Measurements from ENCODE around the gene KLHL18. TPM values are rescaled to one million over a fixed set of nuclear protein-coding genes. Genes with fewer than 3 reads are reported as not detected.

KLHL18 gene
- total and polyA plus RNA-seq, 3 donors from 2014 or later: 17.6 to 26.2 (median 24.7) TPM

DNA sequence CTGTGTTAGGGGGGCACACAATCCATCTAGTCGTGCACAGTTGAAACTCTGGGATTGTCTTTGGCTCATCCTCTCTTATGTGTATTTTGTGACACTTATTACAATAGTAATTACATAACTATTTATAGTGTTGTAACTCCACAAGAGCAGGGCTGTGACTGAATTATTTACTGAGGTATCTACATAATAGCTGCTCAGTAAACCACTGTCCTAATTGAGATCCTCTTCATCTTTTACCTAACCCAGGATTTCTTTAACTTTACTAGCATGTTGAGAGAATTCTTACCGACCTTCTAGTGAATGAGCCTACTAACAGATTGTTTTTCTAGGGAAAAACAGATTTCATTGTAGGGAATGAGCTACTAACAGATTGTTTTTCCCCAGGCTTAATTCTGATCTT lies 11.1 kb downstream of the KLHL18 start:
- Histone ChIP-seq H3K4me1 (peaks cover 12% of the 10 kb centered on the region), H3K4me3 (no peak overlapping the region), H3K27me3 (no peaks in the 10 kb centered on the region), H3K27ac (no peak overlapping the region), H3K36me3 (ENCODE audit: low read depth, missing control alignments) (no peaks in the 10 kb centered on the region), H3K9me3 (no peaks in the 10 kb centered on the region)
- TF ChIP-seq POLR2A (IDR thresholded peaks at IDR 0.05) (no peak), CTCF (IDR thresholded peaks at IDR 0.05) (no peak)
- intact Hi-C loops (cut with DNase I; ENCODE audit: low total_unique reads): no loop called here
- WGBS, 2 donors: 85 to 90% methylated on average over 2 of the region's 2 CpGs
- no peak for DNase-seq

DNA sequence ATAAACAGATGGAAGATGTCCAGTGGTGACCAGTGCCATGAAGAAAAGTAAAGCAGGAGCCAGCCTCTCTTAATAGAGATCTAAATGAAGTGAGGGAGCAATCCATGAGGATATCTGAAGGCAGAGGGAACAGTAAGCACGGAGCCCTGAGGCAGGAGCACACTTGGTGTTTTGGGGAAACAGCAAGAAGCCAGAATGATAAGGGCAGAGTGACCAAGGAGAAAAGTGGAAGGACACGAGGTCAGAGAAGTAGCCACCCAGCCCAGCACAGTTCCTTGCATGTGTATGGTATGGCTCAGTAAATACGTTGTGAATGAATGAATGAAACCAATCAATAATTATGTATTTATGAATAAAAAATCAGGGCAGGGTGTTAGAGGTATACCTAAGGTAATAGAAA lies 11.6 kb downstream of the KLHL18 start:
- Histone ChIP-seq H3K27ac (no peak overlapping the region), H3K27me3 (no peaks in the 10 kb centered on the region), H3K4me1 (peaks cover 10% of the 10 kb centered on the region), H3K36me3 (ENCODE audit: low read depth, missing control alignments) (no peaks in the 10 kb centered on the region), H3K4me3 (no peak overlapping the region), H3K9me3 (no peaks in the 10 kb centered on the region)
- no peak for DNase-seq
- WGBS, 2 donors: 86% methylated on average over 3 of the region's 3 CpGs
- intact Hi-C loops (cut with DNase I; ENCODE audit: low total_unique reads): no loop called here
- no peak for TF ChIP-seq CTCF (IDR thresholded peaks at IDR 0.05)
- no peak for TF ChIP-seq POLR2A (IDR thresholded peaks at IDR 0.05)

DNA sequence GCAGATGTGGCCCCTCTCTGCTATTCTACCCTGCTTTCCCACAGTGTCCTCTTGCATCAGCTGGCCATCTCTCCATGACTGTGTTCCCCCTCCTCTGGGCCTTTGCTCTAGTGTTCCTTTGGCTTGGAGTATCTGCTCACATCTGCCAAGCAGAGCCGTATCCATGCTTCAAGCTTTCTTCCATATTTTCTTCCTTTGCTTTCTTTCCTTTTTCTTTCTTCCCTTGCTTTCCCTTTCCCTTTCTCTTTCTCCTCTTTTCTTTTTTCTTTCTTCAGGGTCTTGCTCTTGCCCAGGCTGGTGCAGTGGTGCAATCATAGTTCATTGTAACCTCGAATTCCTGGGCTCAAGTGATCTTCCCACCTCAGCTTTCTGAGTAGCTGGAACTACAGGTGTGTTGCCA lies 12.6 kb downstream of the KLHL18 start:
- DNase-seq: no peak
- intact Hi-C loops (cut with DNase I; ENCODE audit: low total_unique reads): no loop called here
- H3K4me3 ChIP-seq: no peak overlapping the region
- H3K36me3 ChIP-seq (ENCODE audit: low read depth, missing control alignments): no peaks in the 10 kb centered on the region
- H3K9me3 ChIP-seq: no peaks in the 10 kb centered on the region
- H3K27me3 ChIP-seq: no peaks in the 10 kb centered on the region
- WGBS, 2 donors: 84 to 86% methylated on average over 2 of the region's 2 CpGs
- peaks cover 5% of the 10 kb centered on the region for H3K4me1 ChIP-seq
- no peak overlapping the region for H3K27ac ChIP-seq
- TF ChIP-seq POLR2A (IDR thresholded peaks at IDR 0.05): no peak
- TF ChIP-seq CTCF (IDR thresholded peaks at IDR 0.05): no peak

DNA sequence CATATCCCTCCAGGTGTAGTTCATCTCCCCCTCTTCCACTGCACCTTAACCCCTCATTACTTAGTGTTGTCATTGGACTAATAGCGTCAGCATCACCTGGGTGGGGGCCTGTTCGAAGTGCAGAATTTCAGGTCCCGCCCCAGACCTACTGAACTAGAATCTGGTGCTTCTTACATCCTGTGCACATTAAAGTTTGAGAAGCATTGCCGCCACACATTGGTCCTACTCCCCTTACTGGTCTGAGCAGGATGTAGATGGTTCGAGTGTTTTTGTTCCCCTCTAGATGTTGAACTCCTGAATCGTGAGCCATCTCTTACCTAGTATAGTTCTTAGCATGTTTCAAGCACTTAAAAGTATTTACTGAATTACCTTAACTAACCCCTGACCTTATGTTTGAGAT lies 13.2 kb downstream of the KLHL18 start:
- H3K9me3 ChIP-seq: no peaks in the 10 kb centered on the region
- no peaks in the 10 kb centered on the region for H3K36me3 ChIP-seq (ENCODE audit: low read depth, missing control alignments)
- intact Hi-C loops (cut with DNase I; ENCODE audit: low total_unique reads): no loop called here
- H3K4me1 ChIP-seq: peaks cover 5% of the 10 kb centered on the region
- DNase-seq: no peak
- WGBS, 2 donors: 95 to 96% methylated on average over 6 of the region's 6 CpGs
- no peak overlapping the region for H3K27ac ChIP-seq
- no peak overlapping the region for H3K4me3 ChIP-seq
- H3K27me3 ChIP-seq: no peaks in the 10 kb centered on the region
- TF ChIP-seq CTCF (IDR thresholded peaks at IDR 0.05): no peak
- no peak for TF ChIP-seq POLR2A (IDR thresholded peaks at IDR 0.05)

- TF ChIP-seq POLR2A (IDR thresholded peaks at IDR 0.05): no peak
- no peak for TF ChIP-seq CTCF (IDR thresholded peaks at IDR 0.05)
- 77 to 82% methylated on average over 2 of the region's 2 CpGs for WGBS, 2 donors
- Histone ChIP-seq H3K36me3 (ENCODE audit: low read depth, missing control alignments) (no peaks in the 10 kb centered on the region), H3K27ac (no peak overlapping the region), H3K4me1 (peaks cover 5% of the 10 kb centered on the region), H3K27me3 (no peaks in the 10 kb centered on the region), H3K9me3 (no peaks in the 10 kb centered on the region), H3K4me3 (no peak overlapping the region)
- no peak for DNase-seq
- intact Hi-C loops (cut with DNase I; ENCODE audit: low total_unique reads): no loop called here
These were observed 14.0 kb downstream of the KLHL18 start for GRCh38 chr3:47296562-47297302.
